Posterior vena cava (tissue), 2 donors: ENCODE results near the gene GNAQ. TPM values are rescaled to one million over a fixed set of nuclear protein-coding genes. Genes with fewer than 3 reads are reported as not detected.
"Not testable (repeated sequence)": the region's sequence is repeated elsewhere in the genome, so short reads cannot be mapped to it uniquely, and the experiment has no call there.

Source experiments
- DNase-seq: peaks from one replicate; pipeline ENCODE4 v3.0.0-alpha.2; 2020; ENCODE audit warnings: low spot score
- intact Hi-C, 2 donors: fragments of 100-400 bp; cut with DNase I; formaldehyde crosslinking; loops; one replicate each; pipeline versions ENCODE4 v1.14.1 to v1.14.2; 2022 to 2023
- long read RNA-seq, 2 donors: library from polyadenylated mRNA; unstranded; transcript quantifications; one replicate each; pipeline ENCODE4 v2.0.0, GENCODE V29; 2020 to 2021
- total RNA-seq, 2 donors: library from RNA; stranded (reverse); fragmentation: NEBNext Ultra II Directional; extraction: Animal tissue kit (Norgen Biotek cat#: 25700); gene quantifications; one replicate each; pipeline ENCODE4 v1.2.1, GENCODE V29; 2021
- donor health status: DM: yes; HTN: yes; CAD: no.
- donor health status: DM: yes; HTN: yes; CAD: no.

The GNAQ gene
- 10 to 100 TPM; 69.4 to 84.0 TPM for total RNA-seq
- long read RNA-seq, donor 1, full-length matches to known transcripts: 16 of 41 reads
- long read RNA-seq, donor 1, partial matches to known transcripts: 1 of 41 reads
- long read RNA-seq, donor 1, other reads (novel, unspliced or antisense): 24 of 41 reads
- long read RNA-seq, donor 2, partial matches to known transcripts: 2 of 13 reads
- long read RNA-seq, donor 2, other reads (novel, unspliced or antisense): 11 of 13 reads

DNA sequence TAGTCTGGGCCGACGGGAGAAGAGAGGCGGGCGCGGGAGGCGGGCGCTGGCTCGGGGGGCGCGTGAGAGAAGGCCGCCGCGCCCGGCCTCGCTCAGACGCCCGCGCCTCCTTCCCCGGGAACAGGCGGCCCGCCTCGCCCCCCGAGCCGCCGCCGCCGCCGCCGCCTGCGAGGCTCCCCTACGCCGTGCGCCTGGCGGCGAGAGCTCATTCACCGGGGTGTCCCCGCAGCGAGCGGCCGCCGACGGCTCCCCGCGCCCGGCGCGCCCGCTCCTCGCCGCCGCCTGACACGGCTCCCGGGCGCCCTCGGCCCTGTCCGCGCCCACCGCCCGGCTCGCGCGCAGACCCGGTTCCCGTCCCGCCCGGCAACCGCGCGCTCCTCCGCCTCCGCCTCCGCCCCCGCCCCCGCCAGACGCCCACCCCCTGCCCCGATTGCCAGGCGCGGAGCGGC is at the start of gene GNAQ:
Gene GNAQ (minus strand): TSS at position 368 of the 449 bp plus-strand sequence. CDS start 576 bp downstream, outside the sequence.
- peak; percentile 84 for DNase-seq
- intact Hi-C loops: loop anchor here in 1 of 2 donors (10.0 kb wide), 2 partner anchors 277 to 577 kb away; no protein-coding TSS in a partner anchor

DNA sequence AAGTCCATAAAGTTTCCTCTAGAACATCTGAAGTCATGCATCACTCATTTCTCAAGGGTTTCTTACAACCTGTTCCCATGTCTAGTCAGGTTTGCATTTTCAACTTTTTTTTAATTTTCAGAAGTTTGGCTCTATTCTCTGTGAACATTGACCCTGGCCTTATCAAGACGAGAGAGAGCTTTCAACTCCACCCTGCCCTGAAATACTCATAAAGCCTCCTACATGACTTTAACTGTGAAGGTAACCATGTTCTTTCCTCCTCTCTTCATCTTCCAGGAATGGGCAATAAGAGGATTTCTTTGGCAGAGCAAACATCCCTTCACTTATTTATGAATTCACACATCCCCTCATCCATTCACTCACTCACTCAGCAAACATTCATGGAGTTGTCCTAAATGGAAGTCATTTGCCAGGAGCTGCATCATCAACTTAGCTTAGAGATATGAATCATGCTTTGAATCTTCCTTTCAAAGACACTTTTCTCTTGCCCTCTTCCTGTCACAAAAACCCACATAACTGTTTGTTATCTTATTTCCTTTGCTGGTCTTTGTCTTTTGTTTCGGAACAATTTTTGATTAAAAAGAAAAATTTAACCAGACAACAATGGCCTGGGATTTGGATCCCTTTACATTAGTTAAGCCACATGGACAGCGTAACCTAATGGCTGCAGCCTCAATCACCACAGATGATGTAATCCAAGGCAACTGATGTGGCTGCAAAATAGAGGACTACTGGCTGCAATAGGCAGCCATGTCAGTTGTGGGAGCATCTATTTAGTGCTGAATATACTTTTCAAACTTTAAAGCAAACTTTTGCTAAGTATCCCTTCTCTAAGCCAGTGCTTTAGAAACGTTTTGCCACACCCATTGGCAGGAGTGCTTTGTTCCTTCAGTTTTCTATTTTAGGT is 43.0 kb upstream of the GNAQ start:
- intact Hi-C loops: no loop called here

DNA sequence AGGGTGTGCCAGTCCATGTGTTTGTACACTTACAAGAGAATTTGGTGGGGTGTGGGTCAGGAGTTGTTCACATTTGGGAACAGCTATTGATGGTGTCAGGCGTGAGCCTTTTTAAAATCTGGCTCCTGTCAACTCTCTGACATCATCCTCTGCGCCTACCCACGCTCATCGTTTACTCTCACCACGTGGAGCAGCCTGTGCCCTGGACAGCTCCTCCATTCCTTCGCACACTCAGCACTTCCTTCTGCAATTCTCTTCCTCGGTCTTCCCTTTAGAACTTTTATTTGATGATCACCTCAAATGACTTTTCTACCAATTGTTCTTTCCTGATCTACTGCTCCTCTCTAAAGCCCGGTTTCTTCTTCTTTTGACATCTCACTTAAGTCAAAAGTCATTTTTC is 42.1 kb upstream of the GNAQ start:
- intact Hi-C loops: no loop called here
- DNase-seq: no peak

More for the DNA sequence above, 43.0 kb upstream of the GNAQ start:
- DNase-seq: no peak

GRCh38 chr9:78072586-78073199 is 41.1 kb upstream of the GNAQ start:
- intact Hi-C loops: no loop called here
- no peak for DNase-seq

DNA sequence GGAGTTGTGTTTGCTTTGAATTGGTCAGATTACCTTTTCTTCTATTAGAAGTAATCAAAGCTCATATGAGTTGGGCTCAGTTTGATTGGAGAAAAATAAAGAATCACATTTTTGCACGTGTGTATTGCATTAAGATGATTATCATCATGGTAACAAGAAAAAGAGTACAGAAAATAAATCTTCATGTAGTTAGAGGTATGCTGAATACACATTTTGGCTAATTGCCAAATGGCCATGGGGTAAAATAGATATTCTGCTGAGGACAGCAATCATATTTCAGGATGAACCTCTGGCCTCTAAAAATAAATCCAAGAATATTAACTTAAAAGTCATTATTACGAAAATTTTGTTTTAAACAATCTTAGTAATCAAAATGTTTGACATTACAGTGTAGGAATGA is 38.9 kb upstream of the GNAQ start:
- intact Hi-C loops: no loop called here
- no peak for DNase-seq

- intact Hi-C loops: no loop called here
- no peak for DNase-seq
These were observed 32.5 kb upstream of the GNAQ start for GRCh38 chr9:78064075-78064474.

DNA sequence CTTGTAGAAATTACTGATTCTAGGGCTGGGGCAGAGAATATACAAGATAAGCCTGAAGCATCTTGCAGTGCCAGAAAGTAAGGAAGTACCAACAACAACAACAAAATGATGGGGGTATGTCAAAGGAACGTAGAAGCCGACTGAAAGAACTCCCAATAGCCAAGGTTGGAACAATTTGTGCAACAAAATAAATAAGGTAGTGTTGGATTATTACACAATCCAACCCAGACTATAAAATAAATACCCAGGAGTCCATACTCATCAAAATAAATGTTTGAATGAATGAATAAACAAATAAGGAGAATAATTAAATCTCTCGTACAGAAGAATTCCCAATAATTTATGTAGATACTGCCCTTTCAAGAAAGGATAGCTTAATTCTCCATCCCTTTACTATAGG is 31.1 kb upstream of the GNAQ start:
- intact Hi-C loops: no loop called here
- DNase-seq: no peak

GRCh38 chr9:78054218-78054617 is 22.6 kb upstream of the GNAQ start:
- DNase-seq, intact Hi-C loops: not testable (repeated sequence)

GRCh38 chr9:78053627-78054026 is 22.0 kb upstream of the GNAQ start:
- no peak for DNase-seq
- intact Hi-C loops: no loop called here

DNA sequence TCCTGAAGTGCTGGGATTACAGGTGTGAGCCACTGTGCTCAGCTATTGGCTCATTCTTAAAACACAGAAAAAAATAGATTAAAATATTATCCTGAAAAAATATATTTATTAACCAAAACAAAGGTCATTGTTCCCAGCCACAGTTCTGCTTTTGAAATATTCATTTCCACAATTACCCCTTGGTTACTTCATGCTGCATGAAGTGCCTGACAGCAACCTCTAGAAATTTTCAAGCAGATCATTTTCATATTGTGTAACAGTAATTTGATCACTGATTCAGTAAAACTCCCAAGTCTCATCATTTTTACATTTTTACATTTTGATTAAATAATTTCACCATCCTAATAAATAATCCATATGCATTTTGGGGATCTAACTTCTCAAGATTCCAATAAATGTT is 18.8 kb upstream of the GNAQ start:
- intact Hi-C loops: no loop called here
- DNase-seq: no peak

DNA sequence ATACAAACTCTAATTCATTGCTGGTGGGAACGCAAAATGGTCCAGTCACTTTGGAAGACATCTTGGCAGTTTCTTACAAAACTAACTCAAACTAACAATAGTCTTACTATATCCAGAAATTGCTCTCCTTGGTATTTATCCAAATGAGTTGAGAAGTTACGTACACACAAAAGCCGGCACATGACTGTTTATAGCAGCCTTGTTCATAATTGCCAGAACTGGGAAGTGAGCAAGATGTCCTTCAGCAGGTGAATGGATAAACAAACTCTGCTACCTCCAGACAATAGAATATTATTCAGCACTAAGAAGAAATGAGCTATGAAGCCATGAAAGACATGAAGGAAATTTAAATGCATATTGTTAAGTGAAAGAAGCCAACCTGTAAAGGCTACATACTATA is 17.9 kb upstream of the GNAQ start:
- DNase-seq: no peak
- intact Hi-C loops: no loop called here

GRCh38 chr9:78047106-78047505 is 15.5 kb upstream of the GNAQ start:
- no peak for DNase-seq
- intact Hi-C loops: no loop called here

DNA sequence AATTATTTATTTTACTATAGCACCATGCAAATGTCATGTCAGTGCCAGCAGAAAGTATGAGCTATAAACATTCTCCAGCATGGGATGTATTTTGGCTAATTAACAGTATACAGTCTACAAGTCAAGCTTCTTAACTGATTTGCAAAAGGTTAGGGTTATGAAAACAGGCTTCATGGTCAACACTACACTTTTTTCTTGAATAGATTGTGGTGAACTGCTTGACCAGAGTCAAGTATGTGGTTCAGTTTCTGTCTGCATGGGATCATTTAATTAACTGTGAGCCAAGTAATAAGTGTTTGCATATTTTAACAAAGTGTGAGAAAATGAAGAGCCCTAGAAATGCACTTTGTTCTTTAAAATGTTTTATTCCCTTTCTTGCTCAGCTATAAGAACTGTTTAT is 14.5 kb upstream of the GNAQ start:
- intact Hi-C loops: no loop called here
- DNase-seq: no peak

GRCh38 chr9:78044886-78045285 is 13.3 kb upstream of the GNAQ start:
- intact Hi-C loops: no loop called here
- DNase-seq: no peak

GRCh38 chr9:78044189-78044588 is 12.6 kb upstream of the GNAQ start:
- intact Hi-C loops: no loop called here
- no peak for DNase-seq

GRCh38 chr9:78041971-78042370 is 10.4 kb upstream of the GNAQ start:
- intact Hi-C loops: no loop called here
- DNase-seq: no peak

- no peak for DNase-seq
- intact Hi-C loops: no loop called here
These were observed 9.1 kb upstream of the GNAQ start for GRCh38 chr9:78040726-78041125.

- no peak for DNase-seq
- intact Hi-C loops: loop anchor here in 1 of 2 donors (10.0 kb wide), 2 partner anchors 284 to 584 kb away; no protein-coding TSS in a partner anchor
These were observed 7.1 kb upstream of the GNAQ start for GRCh38 chr9:78038620-78039300.

- intact Hi-C loops: loop anchor here in 1 of 2 donors (10.0 kb wide), 2 partner anchors 281 to 581 kb away; no protein-coding TSS in a partner anchor
- DNase-seq: no peak
These were observed 3.9 kb upstream of the GNAQ start for GRCh38 chr9:78035383-78035993.
